Progenitor cell of endocrine pancreas (in vitro differentiated cells): ENCODE results near the gene AKNAD1. TPM values are rescaled to one million over a fixed set of nuclear protein-coding genes. Genes with fewer than 3 reads are reported as not detected.

Source experiments
- DNase-seq: peaks from one replicate; pipeline ENCODE4 v3.0.0; 2021; ENCODE audit warnings: low spot score; ENCODE audit not compliant: unreplicated experiment
- H3K27ac Mint-ChIP-seq: 2 replicates; pipeline ENCODE4 v1.8.0; 2021; ENCODE audit warnings: mild to moderate bottlenecking, moderate library complexity, mixed read lengths
- H3K27me3 Mint-ChIP-seq: 2 replicates; pipeline ENCODE4 v1.8.0; 2021; ENCODE audit warnings: mixed read lengths
- H3K36me3 Mint-ChIP-seq: 2 replicates; pipeline ENCODE4 v1.8.0; 2022; ENCODE audit warnings: mixed read lengths; ENCODE audit not compliant: insufficient read depth
- H3K4me1 Mint-ChIP-seq: 2 replicates; pipeline ENCODE4 v1.8.0; 2021; ENCODE audit warnings: low read depth, mixed read lengths
- H3K4me3 Mint-ChIP-seq: 2 replicates; pipeline ENCODE4 v1.8.0; 2021; ENCODE audit warnings: low read depth, mild to moderate bottlenecking, moderate library complexity, mixed read lengths
- H3K9me3 Mint-ChIP-seq: 2 replicates; pipeline ENCODE4 v1.8.0; 2021; ENCODE audit warnings: low read depth, mixed read lengths
- CTCF ChIP-seq: fragments of 200-600 bp; sonication (generic); IDR thresholded peaks from one replicate; pipeline ENCODE4 v1.5.0; 2021; ENCODE audit warnings: antibody characterized with exemption, mild to moderate bottlenecking; ENCODE audit not compliant: unreplicated experiment
- total RNA-seq: library from RNA; stranded (reverse); gene quantifications from 2 replicates; pipeline ENCODE4 v1.2.1, GENCODE V29; 2021

The AKNAD1 gene
- total RNA-seq, 1 donor from 2014 or later = not detected

- TF ChIP-seq CTCF = no peak
- H3K4me1 Mint-ChIP-seq = peaks cover 2% of the 10 kb centered on the region
- no peak for DNase-seq
- H3K4me3 Mint-ChIP-seq = no peak overlapping the region
- peaks cover 18% of the 10 kb centered on the region for H3K27me3 Mint-ChIP-seq
- H3K27ac Mint-ChIP-seq = no peak overlapping the region
- no peaks in the 10 kb centered on the region for H3K36me3 Mint-ChIP-seq
- H3K9me3 Mint-ChIP-seq = no peaks in the 10 kb centered on the region
Observed at GRCh38 chr1:108847494-108847893, 9.4 kb downstream of the AKNAD1 start.

DNA sequence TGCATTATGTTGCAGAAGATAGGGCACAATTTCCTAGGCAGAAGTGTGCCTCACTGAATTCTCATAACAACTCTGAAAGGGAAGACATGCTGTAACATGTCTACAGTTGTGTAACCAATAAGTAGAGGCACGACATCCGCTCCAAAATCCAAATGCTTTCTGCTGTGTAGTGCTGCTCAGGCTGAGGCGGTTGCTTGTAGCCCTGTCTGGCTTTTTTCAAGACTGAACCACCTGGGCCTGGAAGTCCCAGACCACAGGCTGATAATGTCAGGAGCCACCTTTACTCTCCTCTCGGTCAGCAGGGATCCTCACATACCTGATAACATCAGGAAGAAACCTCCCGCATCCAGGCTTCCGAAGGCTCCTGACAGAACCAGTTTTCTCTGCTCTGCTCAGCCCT lies 10.9 kb downstream of the AKNAD1 start:
- Mint-ChIP-seq H3K4me3 (no peak overlapping the region), H3K36me3 (no peaks in the 10 kb centered on the region), H3K27ac (no peak overlapping the region), H3K9me3 (no peaks in the 10 kb centered on the region), H3K27me3 (peaks cover 18% of the 10 kb centered on the region), H3K4me1 (peaks cover 5% of the 10 kb centered on the region)
- TF ChIP-seq CTCF = no peak
- no peak for DNase-seq

DNA sequence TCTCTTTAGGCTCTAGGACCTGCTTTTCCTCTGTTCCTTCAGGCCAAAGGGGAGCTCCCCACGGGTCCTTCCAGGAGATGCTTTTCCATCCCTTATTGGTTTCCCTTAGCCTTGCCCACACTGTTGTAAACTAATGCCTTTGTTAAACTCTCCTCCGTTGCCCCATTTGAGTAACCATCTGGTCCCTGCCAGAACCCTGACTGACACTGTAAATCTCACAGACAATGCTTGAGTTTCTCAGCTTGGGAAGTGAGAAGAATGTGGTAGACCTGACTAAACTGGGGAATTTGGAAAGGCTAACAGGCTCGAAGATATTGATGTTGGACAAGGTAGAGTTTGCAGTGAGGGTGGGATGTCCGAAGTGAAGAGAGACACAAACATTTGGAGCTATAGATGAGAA lies 11.4 kb downstream of the AKNAD1 start:
- Mint-ChIP-seq H3K9me3 (no peaks in the 10 kb centered on the region), H3K27ac (no peak overlapping the region), H3K4me1 (peaks cover 5% of the 10 kb centered on the region), H3K4me3 (no peak overlapping the region), H3K36me3 (no peaks in the 10 kb centered on the region), H3K27me3 (peaks cover 17% of the 10 kb centered on the region)
- DNase-seq = no peak
- TF ChIP-seq CTCF = no peak

GRCh38 chr1:108843390-108844137 lies 13.3 kb downstream of the AKNAD1 start:
- TF ChIP-seq CTCF = no peak
- DNase-seq = no peak
- Mint-ChIP-seq H3K27ac (no peak overlapping the region), H3K4me3 (no peak overlapping the region), H3K27me3 (peaks cover 15% of the 10 kb centered on the region), H3K4me1 (peaks cover 5% of the 10 kb centered on the region), H3K9me3 (no peaks in the 10 kb centered on the region), H3K36me3 (no peaks in the 10 kb centered on the region)

GRCh38 chr1:108842525-108843181 lies 14.2 kb downstream of the AKNAD1 start:
- no peak for TF ChIP-seq CTCF
- DNase-seq = no peak
- Mint-ChIP-seq H3K27ac (no peak overlapping the region), H3K9me3 (peaks cover 4% of the 10 kb centered on the region), H3K4me1 (peaks cover 5% of the 10 kb centered on the region), H3K4me3 (no peak overlapping the region), H3K27me3 (peaks cover 15% of the 10 kb centered on the region), H3K36me3 (no peaks in the 10 kb centered on the region)
